WTC11 (cell line): ENCODE results near the gene FAF1.

ENCODE experiments used
- ELF4 ChIP-seq: sonication (generic); formaldehyde crosslinking; IDR thresholded peaks from 2 replicates; pipeline ENCODE4 v1.8.1; 2022; ENCODE audit warnings: low read depth, mild to moderate bottlenecking, moderate library complexity, missing genetic modification reagents
- TP53 ChIP-seq: sonication (generic); formaldehyde crosslinking; IDR thresholded peaks from 2 replicates; pipeline ENCODE4 v1.8.1; 2023; ENCODE audit warnings: mild to moderate bottlenecking, missing genetic modification reagents
- TF ChIP-seq, protein P1 (sequence below): fragments of 200-600 bp; IDR thresholded peaks from 2 replicates; pipeline ENCODE4 v1.8.0; 2022; ENCODE audit warnings: antibody characterized with exemption
- TF ChIP-seq, protein P2 (sequence below): sonication (generic); formaldehyde crosslinking; IDR thresholded peaks from 2 replicates; pipeline ENCODE4 v1.8.1; 2022; ENCODE audit warnings: low read depth, missing genetic modification reagents, borderline replicate concordance

DNA sequence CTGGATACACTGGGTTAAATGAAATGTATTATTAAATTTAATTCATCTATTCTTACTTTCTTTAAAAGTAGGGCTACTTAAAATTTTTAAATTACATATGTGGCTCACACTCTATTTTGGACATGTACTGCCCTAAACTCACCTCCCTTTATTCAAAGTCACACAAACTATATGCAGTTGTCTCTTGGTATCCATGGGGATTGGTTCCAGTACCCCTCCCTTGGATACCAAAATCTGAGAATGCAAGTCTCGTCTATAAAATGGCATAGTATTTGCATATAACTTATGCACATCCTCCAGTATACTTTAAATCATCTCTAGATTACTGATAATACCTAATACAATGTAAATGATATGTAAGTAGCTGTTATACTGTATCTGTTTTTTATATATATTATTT is 57.6 kb downstream of the FAF1 start:
- TF ChIP-seq, protein P1, sequence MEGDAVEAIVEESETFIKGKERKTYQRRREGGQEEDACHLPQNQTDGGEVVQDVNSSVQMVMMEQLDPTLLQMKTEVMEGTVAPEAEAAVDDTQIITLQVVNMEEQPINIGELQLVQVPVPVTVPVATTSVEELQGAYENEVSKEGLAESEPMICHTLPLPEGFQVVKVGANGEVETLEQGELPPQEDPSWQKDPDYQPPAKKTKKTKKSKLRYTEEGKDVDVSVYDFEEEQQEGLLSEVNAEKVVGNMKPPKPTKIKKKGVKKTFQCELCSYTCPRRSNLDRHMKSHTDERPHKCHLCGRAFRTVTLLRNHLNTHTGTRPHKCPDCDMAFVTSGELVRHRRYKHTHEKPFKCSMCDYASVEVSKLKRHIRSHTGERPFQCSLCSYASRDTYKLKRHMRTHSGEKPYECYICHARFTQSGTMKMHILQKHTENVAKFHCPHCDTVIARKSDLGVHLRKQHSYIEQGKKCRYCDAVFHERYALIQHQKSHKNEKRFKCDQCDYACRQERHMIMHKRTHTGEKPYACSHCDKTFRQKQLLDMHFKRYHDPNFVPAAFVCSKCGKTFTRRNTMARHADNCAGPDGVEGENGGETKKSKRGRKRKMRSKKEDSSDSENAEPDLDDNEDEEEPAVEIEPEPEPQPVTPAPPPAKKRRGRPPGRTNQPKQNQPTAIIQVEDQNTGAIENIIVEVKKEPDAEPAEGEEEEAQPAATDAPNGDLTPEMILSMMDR: no peak
- TF ChIP-seq, protein P2, sequence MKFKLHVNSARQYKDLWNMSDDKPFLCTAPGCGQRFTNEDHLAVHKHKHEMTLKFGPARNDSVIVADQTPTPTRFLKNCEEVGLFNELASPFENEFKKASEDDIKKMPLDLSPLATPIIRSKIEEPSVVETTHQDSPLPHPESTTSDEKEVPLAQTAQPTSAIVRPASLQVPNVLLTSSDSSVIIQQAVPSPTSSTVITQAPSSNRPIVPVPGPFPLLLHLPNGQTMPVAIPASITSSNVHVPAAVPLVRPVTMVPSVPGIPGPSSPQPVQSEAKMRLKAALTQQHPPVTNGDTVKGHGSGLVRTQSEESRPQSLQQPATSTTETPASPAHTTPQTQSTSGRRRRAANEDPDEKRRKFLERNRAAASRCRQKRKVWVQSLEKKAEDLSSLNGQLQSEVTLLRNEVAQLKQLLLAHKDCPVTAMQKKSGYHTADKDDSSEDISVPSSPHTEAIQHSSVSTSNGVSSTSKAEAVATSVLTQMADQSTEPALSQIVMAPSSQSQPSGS (CRISPR knock-in tag): no peak
- TF ChIP-seq ELF4 (CRISPR knock-in tag) (no peak), TP53 (CRISPR knock-in tag) (no peak)
